Heart right ventricle (tissue), 16 donors: ENCODE data around the gene PDLIM7. TPM values are rescaled to one million over a fixed set of nuclear protein-coding genes. Genes with fewer than 3 reads are reported as not detected.

Source experiments
- ATAC-seq, 8 donors: fragments of 200-7000 bp; cut with Tn5 transposase; one replicate each; pipeline ENCODE4 v1.9.1; 2020; ENCODE audit warnings: mild to moderate bottlenecking in 8 of 8, moderate library complexity in 8 of 8, moderate number of reproducible peaks in 1 of 8
- DNase-seq, 2 donors: peaks; one replicate each; pipeline ENCODE4 v3.0.0-alpha.2; 2020
- H3K27ac ChIP-seq, 10 donors: fragments of 200-600 bp; sonication (generic) in 2 of 10; one replicate each; pipeline versions ENCODE4 v1.5.0 to v1.8.0; 2020 to 2022; ENCODE audit warnings: mild to moderate bottlenecking in 3 of 10
- H3K27me3 ChIP-seq, 7 donors: fragments of 200-600 bp; one replicate each; pipeline ENCODE4 v1.8.0; 2021 to 2022; ENCODE audit warnings: mild to moderate bottlenecking in 2 of 7
- H3K36me3 ChIP-seq, 9 donors: fragments of 200-600 bp; sonication (generic) in 1 of 9; one replicate each; pipeline versions ENCODE4 v1.5.0 to v1.8.0; 2020 to 2022; ENCODE audit warnings: mild to moderate bottlenecking in 2 of 9
- H3K4me1 ChIP-seq, 9 donors: fragments of 200-600 bp; sonication (generic) in 1 of 9; one replicate each; pipeline versions ENCODE4 v1.5.0 to v1.8.0; 2020 to 2022; ENCODE audit warnings: mild to moderate bottlenecking in 4 of 9
- H3K4me3 ChIP-seq, 10 donors: fragments of 200-600 bp; sonication (generic) in 2 of 10; one replicate each; pipeline versions ENCODE4 v1.5.0 to v1.8.0; 2020 to 2022; ENCODE audit warnings: mild to moderate bottlenecking in 7 of 10, moderate library complexity in 2 of 10
- H3K9me3 ChIP-seq, 11 donors: fragments of 200-600 bp in 10 of 11; sonication (generic) in 2 of 11; one replicate each; pipeline versions ENCODE4 v1.5.0 to v1.8.0; 2013 to 2022; ENCODE audit warnings: mild to moderate bottlenecking in 2 of 11, control low read depth in 1 of 11, moderate library complexity in 1 of 11
- CTCF ChIP-seq, 9 donors: fragments of 200-600 bp; sonication (generic) in 2 of 9; IDR thresholded peaks; one replicate each; pipeline versions ENCODE4 v1.5.0 to v1.8.0; 2021 to 2022; ENCODE audit warnings: antibody characterized with exemption in 9 of 9, mild to moderate bottlenecking in 5 of 9, moderate library complexity in 1 of 9
- WGBS, 2 donors: extraction: QIAGEN DNeasy Blood & Tissue Kit; methylation state at CpG; one replicate each; pipeline ENCODE4 v1.1.7; 2013; ENCODE audit warnings: inconsistent platforms in 1 of 2; 5-methylcytosine and 5-hydroxymethylcytosine counted together
- intact Hi-C, 10 donors: fragments of 100-400 bp; cut with DNase I; formaldehyde crosslinking; loops; one replicate each; pipeline versions ENCODE4 v1.11.1 to v1.14.2; 2022
- polyA plus RNA-seq, 2 donors: library from polyadenylated mRNA; stranded (reverse); fragments of 200-250 nt; gene quantifications; one replicate each; pipeline ENCODE4 v1.2.3, GENCODE V29; 2013
- total RNA-seq, 10 donors: library from RNA; stranded (reverse); fragmentation: NEBNext Ultra II Directional in 3 of 10; extraction: Animal tissue kit (Norgen Biotek cat#: 25700) in 3 of 10; gene quantifications; one replicate each; pipeline versions ENCODE4 v1.2.1 to v1.2.4, GENCODE V29; 2021 to 2023
- donor health status: Arrhythmogenic right ventricular cardiomyopathy.
- donor health status: ischemic (EF 13 %, LVEDD 7.1; RV severe dilation, severe dysfunction).
- donor health status: healthy with polysubstance abuse.
- donor health status: DM: no; HTN: yes; CAD: no.
- donor health status: DM: no; HTN: no; CAD: no.
- donor health status: ischemic (EF 25% LVEDD 6.9; RV normal size, moderate dysfunction).
- donor health status: ischemic (EF 25% LVEDD 5.7; RV mildly dilated, moderate dysfunction).
- donor health status: healthy.
- donor health status: DM: yes; HTN: yes; CAD: no.
- donor health status: Ischemic cardiomyopathy.
- donor health status: ischemic (EF 35%, LVEDD 5.7; RV mildly dilated, moderate dysfunction).
- donor health status: nonischemic (EF 11% LVEDD 7.7; RV severe dilation, severe dysfunction).
- donor health status: DM: yes; HTN: yes; CAD: no.
- donor health status: PGD.
- donor health status: ischemic (EF 29% LVEDD 5.4; RV normal size, mild dysfunction).
- donor health status: nonischemic (EF 23%, LVEDD 6.1; RV moderate dilation, normal function).

The PDLIM7 gene
- total and polyA plus RNA-seq, 12 donors, result 32.5 to 131 (median 58.1) TPM

GRCh38 chr5:177520271-177520670 is 22.9 kb upstream of the PDLIM7 start:
- peaks cover 0 to 70% (median 37%) of the 10 kb centered on the region in 9 donors for H3K36me3 ChIP-seq
- intact Hi-C loops, result loop anchor here in 1 of 10 donors (10.0 kb wide), 1 partner anchor 75 kb away; the partner anchor contains the start of gene TMED9
- no peaks in the 10 kb centered on the region for H3K9me3 ChIP-seq
- H3K4me3 ChIP-seq, result no peak overlapping the region
- peaks cover 5 to 28% (median 21%) of the 10 kb centered on the region in 9 donors for H3K4me1 ChIP-seq
- TF ChIP-seq CTCF (IDR thresholded peaks at IDR 0.05), result no peak
- DNase-seq (no peak), ATAC-seq (no peak)
- H3K27ac ChIP-seq, result no peak overlapping the region
- 92 to 98% methylated on average over 3 of the region's 3 CpGs for WGBS, 2 donors
- no peaks in the 10 kb centered on the region for H3K27me3 ChIP-seq

- H3K36me3 ChIP-seq, result peaks cover 0 to 68% (median 37%) of the 10 kb centered on the region in 9 donors
- no peak for TF ChIP-seq CTCF (IDR thresholded peaks at IDR 0.05)
- peak overlapping the region in 3 of 10 donors; percentile 9 to 22 (median 14) for H3K27ac ChIP-seq
- no peak overlapping the region for H3K4me3 ChIP-seq
- DNase-seq, result no peak
- ATAC-seq, result no peak
- intact Hi-C loops, result loop anchor here in 2 of 10 donors (5.0 to 10.0 kb wide), 2 partner anchors 73 to 75 kb away; partner anchors contain the start of gene TMED9 (in 2 of the 2)
- H3K4me1 ChIP-seq, result peaks cover 5 to 30% (median 18%) of the 10 kb centered on the region in 9 donors
- no peaks in the 10 kb centered on the region for H3K27me3 ChIP-seq
- H3K9me3 ChIP-seq, result no peaks in the 10 kb centered on the region
- WGBS, 2 donors, result 81 to 92% methylated on average over 13 of the region's 13 CpGs
Measured at GRCh38 chr5:177519463-177520235, 22.2 kb upstream of the PDLIM7 start.

- Histone ChIP-seq H3K9me3 (no peaks in the 10 kb centered on the region), H3K27ac (peak within 1 kb of the TSS; percentile 74 to 94 (median 90)), H3K27me3 (no peaks in the 10 kb centered on the region), H3K36me3 (peaks cover 0 to 69% (median 45%) of the 10 kb centered on the region in 9 donors), H3K4me1 (peaks cover 5 to 32% (median 18%) of the 10 kb centered on the region in 9 donors), H3K4me3 (peak within 1 kb of the TSS; percentile 58 to 100 (median 86))
- peak; percentile 89 to 97 (median 96) for ATAC-seq
- intact Hi-C loops, result loop anchor here in 1 of 10 donors (5.0 kb wide), 1 partner anchor 75 kb away; the partner anchor contains the start of gene TMED9
- peak; percentile 96 to 98 for DNase-seq
- 0% methylated on average over 96 of the region's 96 CpGs for WGBS, 2 donors
- peak in 4 of 9 donors; percentile 5 to 32 (median 20) for TF ChIP-seq CTCF (IDR thresholded peaks at IDR 0.05)
Measured at GRCh38 chr5:177516601-177517568, 19.5 kb upstream of the PDLIM7 start, which contains the start of gene DDX41. TSS of gene DDX41 (minus strand) at chr5:177516961. CDS start at chr5:177516945, 16 bp downstream.
